Ishikawa (cell line): ENCODE results near the gene MUC7.

ENCODE experiments used
- CEBPB ChIP-seq: IDR thresholded peaks from 2 replicates; pipeline ENCODE4 v1.6.1; 2012
- CREB1 ChIP-seq: IDR thresholded peaks from 2 replicates; pipeline ENCODE4 v1.6.1; 2012; ENCODE audit warnings: low read depth
- EGR1 ChIP-seq: IDR thresholded peaks from 2 replicates; pipeline ENCODE4 v1.6.1; 2012
- EP300 ChIP-seq: IDR thresholded peaks from 2 replicates; pipeline ENCODE4 v1.6.1; 2012; ENCODE audit warnings: borderline replicate concordance
- FOXM1 ChIP-seq: IDR thresholded peaks from 2 replicates; pipeline ENCODE4 v1.6.1; 2012; ENCODE audit warnings: low read depth, borderline replicate concordance
- MAX ChIP-seq: IDR thresholded peaks from 2 replicates; pipeline ENCODE4 v1.6.1; 2012
- RAD21 ChIP-seq: IDR thresholded peaks from 2 replicates; pipeline ENCODE4 v1.6.1; 2012; ENCODE audit warnings: low read depth
- REST ChIP-seq: IDR thresholded peaks from 2 replicates; pipeline ENCODE4 v1.6.1; 2012; ENCODE audit warnings: low read depth, mild to moderate bottlenecking
- TAF1 ChIP-seq: IDR thresholded peaks from 2 replicates; pipeline ENCODE4 v1.6.1; 2012; ENCODE audit warnings: low read depth, mild to moderate bottlenecking
- TCF12 ChIP-seq: IDR thresholded peaks from 2 replicates; pipeline ENCODE4 v1.6.1; 2012; ENCODE audit warnings: low read depth
- TEAD4 ChIP-seq: IDR thresholded peaks from 2 replicates; pipeline ENCODE4 v1.6.1; 2012
- USF1 ChIP-seq: IDR thresholded peaks from 2 replicates; pipeline ENCODE4 v1.6.1; 2012
- YY1 ChIP-seq: IDR thresholded peaks from 2 replicates; pipeline ENCODE4 v1.6.1; 2012; ENCODE audit warnings: low read depth
- ZBTB7A ChIP-seq: IDR thresholded peaks from 2 replicates; pipeline ENCODE4 v1.6.1; 2012; ENCODE audit warnings: low read depth

DNA sequence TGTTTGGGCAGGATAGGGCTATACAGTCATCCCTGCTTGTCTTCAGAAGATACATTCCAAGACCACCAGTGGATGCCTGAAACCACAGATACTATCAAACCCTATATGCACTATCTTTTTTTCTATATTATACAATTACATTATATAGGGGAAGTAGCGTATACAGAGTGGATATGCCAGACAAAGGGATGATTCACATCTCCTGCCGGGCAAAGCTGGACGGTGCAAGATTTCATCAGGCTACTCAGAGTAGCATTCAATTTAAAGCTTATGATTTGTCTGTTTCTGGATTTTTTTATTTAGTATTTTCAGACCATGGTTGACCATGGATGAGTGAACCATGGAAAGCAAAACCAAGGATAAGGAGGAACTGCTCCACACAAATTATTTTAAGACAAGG, 39.4 kb downstream of the MUC7 start:
- no peak for TF ChIP-seq TAF1
- TF ChIP-seq ZBTB7A = no peak
- TF ChIP-seq MAX = no peak
- no peak for TF ChIP-seq TEAD4
- no peak for TF ChIP-seq CEBPB
- no peak for TF ChIP-seq REST
- TF ChIP-seq RAD21 = no peak
- TF ChIP-seq USF1 = no peak
- TF ChIP-seq FOXM1 = no peak
- TF ChIP-seq TCF12 = no peak
- TF ChIP-seq CREB1 = no peak
- no peak for TF ChIP-seq EP300
- no peak for TF ChIP-seq YY1
- TF ChIP-seq EGR1 = no peak
